ENCODE measurements around the gene ROPN1.
A peak's percentile ranks its signal among the peaks of the same experiment; 100 is the strongest.

ROPN1 gene

DNA sequence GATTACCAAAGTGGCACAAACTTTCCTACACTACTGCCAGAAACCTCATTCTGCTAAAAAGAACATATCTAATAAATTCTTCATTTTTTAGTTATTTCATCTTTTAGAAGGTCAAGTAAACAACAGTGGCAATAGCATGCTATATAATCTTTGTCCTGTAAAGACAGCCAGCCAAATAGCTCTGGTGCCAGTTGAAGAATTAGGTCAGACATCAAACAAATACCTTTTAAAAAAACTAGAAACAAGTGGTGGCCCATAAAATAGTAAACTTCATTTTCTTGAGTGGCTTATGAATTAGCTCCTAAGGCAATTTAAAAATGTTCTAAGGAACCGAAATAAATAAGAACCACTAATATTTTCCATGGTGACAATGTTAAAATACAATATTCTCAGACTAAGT lies 50.4 kb downstream of the ROPN1 start:
- TF ChIP-seq CTCF (IDR thresholded peaks at IDR 0.05; ENCODE audit: poor library complexity, severe bottlenecking) = peak; percentile 6
- H3K9me3 ChIP-seq (ENCODE audit: severe bottlenecking) = peaks cover 2% of the 10 kb centered on the region
- H3K27ac ChIP-seq (ENCODE audit: poor library complexity, severe bottlenecking) = no peak overlapping the region
- no peak for DNase-seq (ENCODE audit: low spot score)
- ATAC-seq (ENCODE audit: low read depth) = no peak
- no peaks in the 10 kb centered on the region for H3K4me1 ChIP-seq (ENCODE audit: insufficient read depth, poor library complexity, severe bottlenecking)
- peaks cover 96% of the 10 kb centered on the region for H3K36me3 ChIP-seq (ENCODE audit: low read depth)
- no peak overlapping the region for H3K4me3 ChIP-seq (ENCODE audit: severe bottlenecking)
- H3K27me3 ChIP-seq (ENCODE audit: insufficient read depth, poor library complexity, severe bottlenecking) = no peaks in the 10 kb centered on the region

DNA sequence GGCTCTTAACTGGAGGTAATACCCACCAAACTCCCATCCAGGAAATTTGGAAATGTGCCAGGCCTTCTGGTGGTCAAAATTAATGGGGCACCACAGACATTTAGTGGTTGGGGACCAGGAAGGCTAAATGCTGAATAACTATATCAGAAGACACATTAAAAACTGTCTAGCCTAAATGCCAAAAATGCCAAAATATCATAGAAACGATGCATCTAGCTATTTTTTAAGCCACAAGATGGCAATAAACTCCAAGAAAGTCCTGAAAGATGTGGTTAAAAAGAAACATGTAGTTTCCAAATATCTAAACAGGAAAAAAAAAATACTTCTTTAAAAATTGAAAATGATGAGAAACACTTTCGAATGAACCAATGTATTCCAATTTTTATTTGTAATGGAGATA lies 50.8 kb downstream of the ROPN1 start:
- no peak overlapping the region for H3K4me3 ChIP-seq (ENCODE audit: severe bottlenecking)
- ATAC-seq (ENCODE audit: low read depth) (no peak), DNase-seq (ENCODE audit: low spot score) (no peak)
- TF ChIP-seq CTCF (IDR thresholded peaks at IDR 0.05; ENCODE audit: poor library complexity, severe bottlenecking) = no peak
- no peak overlapping the region for H3K27ac ChIP-seq (ENCODE audit: poor library complexity, severe bottlenecking)
- no peaks in the 10 kb centered on the region for H3K4me1 ChIP-seq (ENCODE audit: insufficient read depth, poor library complexity, severe bottlenecking)
- H3K27me3 ChIP-seq (ENCODE audit: insufficient read depth, poor library complexity, severe bottlenecking) = no peaks in the 10 kb centered on the region
- peaks cover 92% of the 10 kb centered on the region for H3K36me3 ChIP-seq (ENCODE audit: low read depth)
- peaks cover 2% of the 10 kb centered on the region for H3K9me3 ChIP-seq (ENCODE audit: severe bottlenecking)

GRCh38 chr3:123939706-123940105 lies 52.2 kb downstream of the ROPN1 start:
- H3K4me3 ChIP-seq (ENCODE audit: severe bottlenecking) = no peak overlapping the region
- no peaks in the 10 kb centered on the region for H3K27me3 ChIP-seq (ENCODE audit: insufficient read depth, poor library complexity, severe bottlenecking)
- H3K9me3 ChIP-seq (ENCODE audit: severe bottlenecking) = peaks cover 2% of the 10 kb centered on the region
- H3K36me3 ChIP-seq (ENCODE audit: low read depth) = peaks cover 88% of the 10 kb centered on the region
- H3K27ac ChIP-seq (ENCODE audit: poor library complexity, severe bottlenecking) = no peak overlapping the region
- no peak for TF ChIP-seq CTCF (IDR thresholded peaks at IDR 0.05; ENCODE audit: poor library complexity, severe bottlenecking)
- H3K4me1 ChIP-seq (ENCODE audit: insufficient read depth, poor library complexity, severe bottlenecking) = no peaks in the 10 kb centered on the region
- DNase-seq (ENCODE audit: low spot score) (no peak), ATAC-seq (ENCODE audit: low read depth) (no peak)

DNA sequence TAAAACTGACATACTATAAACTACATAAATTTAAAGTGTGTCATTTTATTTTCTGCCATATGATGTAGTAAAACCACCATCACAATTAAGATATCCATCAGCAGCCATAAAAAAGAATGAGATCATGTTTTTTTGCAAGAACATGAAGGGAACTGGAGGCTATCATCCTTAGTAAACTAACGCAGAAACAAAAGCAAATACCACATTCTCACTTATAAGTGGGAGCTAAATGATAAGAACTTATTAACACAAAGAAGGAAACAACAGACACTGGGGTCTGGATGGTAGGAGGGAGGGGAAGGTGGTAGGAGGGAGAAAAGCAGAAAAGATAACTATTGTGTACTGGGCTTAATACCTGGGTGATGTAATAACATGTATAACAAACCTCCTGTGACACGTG lies 55.5 kb downstream of the ROPN1 start:
- TF ChIP-seq CTCF (IDR thresholded peaks at IDR 0.05; ENCODE audit: poor library complexity, severe bottlenecking) = no peak
- H3K36me3 ChIP-seq (ENCODE audit: low read depth) = peaks cover 85% of the 10 kb centered on the region

DNA sequence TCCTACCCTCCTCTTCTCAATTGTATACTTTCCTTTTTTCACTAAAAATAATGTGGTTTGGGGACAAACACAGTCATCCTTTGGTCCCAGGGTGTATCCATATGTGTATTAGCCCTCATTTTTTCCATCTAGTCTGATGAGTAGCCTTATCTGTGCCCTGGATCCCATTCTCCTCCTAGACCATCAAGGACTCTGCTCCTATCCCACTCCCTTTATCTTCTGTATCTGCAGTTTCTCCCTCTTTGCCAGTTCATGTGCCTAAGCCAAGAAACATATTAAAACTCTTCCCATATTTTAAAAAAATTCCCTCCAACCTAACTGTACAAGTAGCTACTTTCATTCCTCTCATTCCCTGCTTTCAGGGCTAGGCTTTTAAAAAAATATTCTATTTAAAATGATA lies 56.1 kb downstream of the ROPN1 start:
- Histone ChIP-seq H3K4me1 (ENCODE audit: insufficient read depth, poor library complexity, severe bottlenecking) (no peaks in the 10 kb centered on the region), H3K27ac (ENCODE audit: poor library complexity, severe bottlenecking) (no peak overlapping the region), H3K9me3 (ENCODE audit: severe bottlenecking) (peaks cover 2% of the 10 kb centered on the region), H3K27me3 (ENCODE audit: insufficient read depth, poor library complexity, severe bottlenecking) (no peaks in the 10 kb centered on the region), H3K4me3 (ENCODE audit: severe bottlenecking) (no peak overlapping the region), H3K36me3 (ENCODE audit: low read depth) (peaks cover 87% of the 10 kb centered on the region)
- TF ChIP-seq CTCF (IDR thresholded peaks at IDR 0.05; ENCODE audit: poor library complexity, severe bottlenecking) = no peak
- DNase-seq (ENCODE audit: low spot score) (no peak), ATAC-seq (ENCODE audit: low read depth) (no peak)

More for the DNA sequence above, 55.5 kb downstream of the ROPN1 start:
- Histone ChIP-seq H3K9me3 (ENCODE audit: severe bottlenecking) (peaks cover 2% of the 10 kb centered on the region), H3K27ac (ENCODE audit: poor library complexity, severe bottlenecking) (no peak overlapping the region), H3K4me3 (ENCODE audit: severe bottlenecking) (no peak overlapping the region), H3K4me1 (ENCODE audit: insufficient read depth, poor library complexity, severe bottlenecking) (no peaks in the 10 kb centered on the region), H3K27me3 (ENCODE audit: insufficient read depth, poor library complexity, severe bottlenecking) (no peaks in the 10 kb centered on the region)
- ATAC-seq (ENCODE audit: low read depth) (no peak), DNase-seq (ENCODE audit: low spot score) (no peak)
